ENCODE results near the gene HPCAL1. TPM values are rescaled to one million over a fixed set of nuclear protein-coding genes. Genes with fewer than 3 reads are reported as not detected.

HPCAL1 gene
- total and polyA plus RNA-seq, 2 experiments from 2014 or later = 13.4 to 25.5 TPM

- Histone ChIP-seq H3K4me1 (ENCODE audit: low read depth) (peaks cover 2% of the 10 kb centered on the region), H3K27ac (no peak overlapping the region)
These were observed 107.5 kb downstream of the HPCAL1 start for GRCh38 chr2:10410001-10410822.

GRCh38 chr2:10410823-10411437 is 108.2 kb downstream of the HPCAL1 start:
- no peak for TF ChIP-seq CTCF (IDR thresholded peaks at IDR 0.05; ENCODE audit: low read depth, low read length)

More at GRCh38 chr2:10410001-10410822, 107.5 kb downstream of the HPCAL1 start:
- H3K36me3 ChIP-seq = no peaks in the 10 kb centered on the region
- no peak for TF ChIP-seq CTCF (IDR thresholded peaks at IDR 0.05; ENCODE audit: low read depth, low read length)
- H3K9me3 ChIP-seq (ENCODE audit: low read depth) = no peaks in the 10 kb centered on the region
- no peaks in the 10 kb centered on the region for H3K27me3 ChIP-seq
- H3K4me3 ChIP-seq = no peak overlapping the region
- DNase-seq (ENCODE audit: low read depth in 1 of 2, low spot score in 1 of 2) = no peak

GRCh38 chr2:10411557-10411956 is 108.9 kb downstream of the HPCAL1 start:
- no peak for TF ChIP-seq CTCF (IDR thresholded peaks at IDR 0.05; ENCODE audit: low read depth, low read length)
- peaks cover 2% of the 10 kb centered on the region for H3K4me1 ChIP-seq (ENCODE audit: low read depth)
- H3K27me3 ChIP-seq = no peaks in the 10 kb centered on the region
- H3K9me3 ChIP-seq (ENCODE audit: low read depth) = no peaks in the 10 kb centered on the region
- no peak overlapping the region for H3K27ac ChIP-seq
- no peak overlapping the region for H3K4me3 ChIP-seq
- no peaks in the 10 kb centered on the region for H3K36me3 ChIP-seq
- no peak for DNase-seq (ENCODE audit: low read depth in 1 of 2, low spot score in 1 of 2)

More at GRCh38 chr2:10410823-10411437, 108.2 kb downstream of the HPCAL1 start:
- no peaks in the 10 kb centered on the region for H3K36me3 ChIP-seq
- peaks cover 2% of the 10 kb centered on the region for H3K4me1 ChIP-seq (ENCODE audit: low read depth)
- peak in 1 of 2 donors; percentile 45 for DNase-seq (ENCODE audit: low read depth in 1 of 2, low spot score in 1 of 2)
- H3K27me3 ChIP-seq = no peaks in the 10 kb centered on the region
- no peak overlapping the region for H3K27ac ChIP-seq
- H3K4me3 ChIP-seq = no peak overlapping the region
- no peaks in the 10 kb centered on the region for H3K9me3 ChIP-seq (ENCODE audit: low read depth)

DNA sequence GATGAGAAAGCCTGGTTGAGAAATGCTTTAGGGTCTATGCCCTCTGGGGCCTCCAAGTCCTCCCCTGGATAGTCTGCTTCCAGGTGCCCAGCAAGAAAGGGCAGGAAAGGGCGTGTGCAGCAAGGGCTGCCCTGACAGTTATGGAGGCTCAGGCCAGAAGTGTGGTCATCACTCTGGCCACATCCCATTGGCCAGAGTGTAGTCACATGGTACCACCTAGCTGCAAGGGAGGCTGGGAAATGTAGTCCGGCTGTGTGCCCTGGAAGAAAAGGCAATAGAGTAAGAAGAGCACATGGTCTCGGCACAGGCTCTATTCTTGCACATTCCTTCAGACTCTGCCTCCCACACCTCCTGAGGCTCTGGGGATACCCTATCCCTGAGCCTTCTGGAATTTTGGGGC is 109.7 kb downstream of the HPCAL1 start:
- no peak for TF ChIP-seq CTCF (IDR thresholded peaks at IDR 0.05; ENCODE audit: low read depth, low read length)
- DNase-seq (ENCODE audit: low read depth in 1 of 2, low spot score in 1 of 2) = peak; percentile 48 to 54
- no peaks in the 10 kb centered on the region for H3K27me3 ChIP-seq
- peaks cover 2% of the 10 kb centered on the region for H3K4me1 ChIP-seq (ENCODE audit: low read depth)
- no peaks in the 10 kb centered on the region for H3K9me3 ChIP-seq (ENCODE audit: low read depth)
- H3K27ac ChIP-seq = no peak overlapping the region
- no peaks in the 10 kb centered on the region for H3K36me3 ChIP-seq
- no peak overlapping the region for H3K4me3 ChIP-seq

DNA sequence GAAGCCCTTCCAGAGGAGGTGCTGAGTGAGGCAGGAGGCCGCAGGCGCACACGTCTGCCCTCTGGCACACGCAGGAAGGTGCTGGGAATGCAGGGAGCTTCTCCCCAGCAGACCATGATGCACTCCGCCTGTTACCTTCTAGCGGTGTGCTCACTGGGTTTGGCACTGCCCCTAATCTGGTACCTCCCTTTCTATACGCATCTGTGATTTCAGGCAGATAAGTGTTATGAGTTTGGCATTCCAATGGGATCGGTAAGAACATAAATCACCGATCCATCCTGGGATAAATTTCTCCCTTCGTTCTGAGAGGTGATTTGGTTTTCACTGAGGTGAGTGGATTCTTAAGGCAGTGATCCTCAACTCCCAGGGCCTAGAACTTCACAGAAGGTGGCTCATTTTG is 110.8 kb downstream of the HPCAL1 start:
- peaks cover 2% of the 10 kb centered on the region for H3K4me1 ChIP-seq (ENCODE audit: low read depth)
- H3K9me3 ChIP-seq (ENCODE audit: low read depth) = no peaks in the 10 kb centered on the region
- no peaks in the 10 kb centered on the region for H3K27me3 ChIP-seq
- DNase-seq (ENCODE audit: low read depth in 1 of 2, low spot score in 1 of 2) = no peak
- H3K36me3 ChIP-seq = no peaks in the 10 kb centered on the region
- TF ChIP-seq CTCF (IDR thresholded peaks at IDR 0.05; ENCODE audit: low read depth, low read length) = no peak
- H3K4me3 ChIP-seq = no peak overlapping the region
- H3K27ac ChIP-seq = no peak overlapping the region
